ENCODE data around the gene CELF4. TPM values are rescaled to one million over a fixed set of nuclear protein-coding genes. Genes with fewer than 3 reads are reported as not detected.

The CELF4 gene
- total and polyA plus RNA-seq, 2 of the 4 experiments (the other 2 are of a cell fraction), result not detected

DNA sequence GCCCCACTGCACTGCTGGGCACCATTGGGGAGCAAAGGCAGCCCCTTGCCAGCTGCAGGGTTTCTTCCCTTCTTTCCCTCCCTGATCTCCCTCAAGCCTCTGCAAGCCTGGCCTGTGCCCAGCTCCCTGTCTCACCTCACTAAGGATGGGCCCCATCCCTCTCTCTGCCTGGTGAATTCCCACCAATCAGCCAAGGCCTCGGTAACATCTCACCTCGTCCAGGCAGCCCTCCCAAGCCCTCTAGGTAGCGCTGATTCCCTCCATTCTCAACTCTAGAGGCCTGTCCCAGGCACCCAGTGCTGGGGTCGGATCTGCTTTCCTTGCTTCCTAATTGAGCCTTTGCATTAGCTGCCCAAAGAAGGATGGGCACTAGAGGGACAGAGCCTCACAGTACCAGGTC lies 63.0 kb downstream of the CELF4 start:
- Histone ChIP-seq H2BK120ac (ENCODE audit: low read depth, low read length) (no peak overlapping the region), H2AFZ (replicated peaks; ENCODE audit: low read length, poor library complexity) (no peak overlapping the region), H4K8ac (ENCODE audit: low read depth in 2 of 2, low read length in 2 of 2) (no peak overlapping the region), H3K79me1 (ENCODE audit: low read depth in 1 of 2, low read length in 2 of 2) (no peaks in the 10 kb centered on the region), H3K9me1 (ENCODE audit: insufficient read depth, low read length) (no peaks in the 10 kb centered on the region), H3K27me3 (ENCODE audit: control insufficient read depth, insufficient read depth, low read length) (peaks cover 4% of the 10 kb centered on the region; the same call in 1 of the 2 replicates), H3K4me2 (ENCODE audit: low read depth, low read length) (no peak overlapping the region), H2BK5ac (ENCODE audit: low read depth, low read length, poor library complexity, severe bottlenecking) (no peak overlapping the region), H3K36me3 (ENCODE audit: control insufficient read depth, insufficient read depth, low read length) (no peaks in the 10 kb centered on the region), H2AK5ac (ENCODE audit: low read depth, low read length) (no peak overlapping the region), H3K18ac (ENCODE audit: low read depth, low read length) (no peak overlapping the region), H2BK20ac (ENCODE audit: low read depth, low read length) (no peak overlapping the region), H3K27ac (ENCODE audit: insufficient read depth, low read length) (no peak overlapping the region), H4K20me1 (ENCODE audit: insufficient read depth, low read length) (no peaks in the 10 kb centered on the region), H3K9ac (ENCODE audit: low read depth, low read length) (no peak overlapping the region), H3K4ac (ENCODE audit: low read depth, low read length) (no peak overlapping the region), H3K4me1 (ENCODE audit: control insufficient read depth, insufficient read depth, low read length) (no peaks in the 10 kb centered on the region), H4K5ac (ENCODE audit: low read depth, low read length) (no peak overlapping the region), H3K9me3 (ENCODE audit: control insufficient read depth, insufficient read depth, low read length) (no peaks in the 10 kb centered on the region), H2BK15ac (ENCODE audit: low read depth, low read length) (no peak overlapping the region), H3K56ac (ENCODE audit: extremely low read depth, insufficient read depth, low read length) (no peak overlapping the region), H2AK9ac (replicated peaks; ENCODE audit: low read depth, low read length, poor library complexity) (no peak overlapping the region), H3K23ac (ENCODE audit: low read depth, low read length) (no peak overlapping the region), H3K14ac (replicated peaks; ENCODE audit: low read depth, low read length) (no peak overlapping the region), H4K91ac (ENCODE audit: insufficient read depth, low read depth, low read length) (no peak overlapping the region), H3K4me3 (ENCODE audit: insufficient read depth, low read depth, low read length) (no peak overlapping the region)
- 0% methylated on average over 1 of the region's 4 CpGs; no CpG with 5 or more reads in 1 of the 2 experiments for WGBS, 2 experiments (ENCODE audit: extremely low coverage in 2 of 2, insufficient read length in 1 of 2)
- no TSS peak for BruUV-seq (replicated peaks)
- DNase-seq, result no peak
- in situ Hi-C loops (cut with MboI; ENCODE audit: low sequenced_read_pairs), result no loop called here
- no peak for TF ChIP-seq RFX5 (IDR thresholded peaks at IDR 0.05; ENCODE audit: low read depth, low read length)
- TF ChIP-seq MXI1 (IDR thresholded peaks at IDR 0.05; ENCODE audit: borderline replicate concordance, low read depth, low read length), result no peak
- TF ChIP-seq SMC3 (IDR thresholded peaks at IDR 0.05; ENCODE audit: low read depth, low read length), result no peak
- TF ChIP-seq RAD21 (IDR thresholded peaks at IDR 0.05; ENCODE audit: low read length), result no peak
- TF ChIP-seq, protein P1, sequence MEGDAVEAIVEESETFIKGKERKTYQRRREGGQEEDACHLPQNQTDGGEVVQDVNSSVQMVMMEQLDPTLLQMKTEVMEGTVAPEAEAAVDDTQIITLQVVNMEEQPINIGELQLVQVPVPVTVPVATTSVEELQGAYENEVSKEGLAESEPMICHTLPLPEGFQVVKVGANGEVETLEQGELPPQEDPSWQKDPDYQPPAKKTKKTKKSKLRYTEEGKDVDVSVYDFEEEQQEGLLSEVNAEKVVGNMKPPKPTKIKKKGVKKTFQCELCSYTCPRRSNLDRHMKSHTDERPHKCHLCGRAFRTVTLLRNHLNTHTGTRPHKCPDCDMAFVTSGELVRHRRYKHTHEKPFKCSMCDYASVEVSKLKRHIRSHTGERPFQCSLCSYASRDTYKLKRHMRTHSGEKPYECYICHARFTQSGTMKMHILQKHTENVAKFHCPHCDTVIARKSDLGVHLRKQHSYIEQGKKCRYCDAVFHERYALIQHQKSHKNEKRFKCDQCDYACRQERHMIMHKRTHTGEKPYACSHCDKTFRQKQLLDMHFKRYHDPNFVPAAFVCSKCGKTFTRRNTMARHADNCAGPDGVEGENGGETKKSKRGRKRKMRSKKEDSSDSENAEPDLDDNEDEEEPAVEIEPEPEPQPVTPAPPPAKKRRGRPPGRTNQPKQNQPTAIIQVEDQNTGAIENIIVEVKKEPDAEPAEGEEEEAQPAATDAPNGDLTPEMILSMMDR (conservative IDR thresholded peaks at IDR 0.05; ENCODE audit: low read depth, low read length), result no peak
- TF ChIP-seq MAFK (IDR thresholded peaks at IDR 0.05; ENCODE audit: low read depth, low read length), result no peak
- TF ChIP-seq MAZ (IDR thresholded peaks at IDR 0.05; ENCODE audit: borderline replicate concordance, low read depth, low read length), result no peak
- intact Hi-C loops (cut with micrococcal nuclease), result no loop called here
- ChIA-PET POLR2A (ENCODE audit: unreplicated experiment) (no interaction called here), CTCF (no interaction called here)
- ATAC-seq (ENCODE audit: low read depth), result no peak
- dilution Hi-C loops (cut with HindIII; ENCODE audit: low sequenced_read_pairs, unreplicated experiment), result no loop called here
